Cardiac septum (tissue), 1 donor: ENCODE results near the gene RIC8B. TPM values are rescaled to one million over a fixed set of nuclear protein-coding genes. Genes with fewer than 3 reads are reported as not detected.

Experiments used
- DNase-seq: peaks from one replicate; pipeline ENCODE4 v3.0.0-alpha.2; 2020; ENCODE audit warnings: low spot score
- intact Hi-C: fragments of 100-400 bp; cut with DNase I; formaldehyde crosslinking; loops from one replicate; pipeline ENCODE4 v1.14.0; 2022
- total RNA-seq: library from RNA; stranded (reverse); fragmentation: NEBNext Ultra II Directional; extraction: Animal tissue kit (Norgen Biotek cat#: 25700); gene quantifications from one replicate; pipeline ENCODE4 v1.2.1, GENCODE V29; 2021
- donor health status: DM: no; HTN: no; CAD: no.

RIC8B gene
- total RNA-seq, 1 donor from 2014 or later = 23.5 TPM

GRCh38 chr12:106861984-106862916 is 87.8 kb downstream of the RIC8B start:
- DNase-seq = no peak
- intact Hi-C loops = no loop called here

- intact Hi-C loops = no loop called here
- DNase-seq = no peak
Observed at GRCh38 chr12:106863189-106863588, 88.7 kb downstream of the RIC8B start.

DNA sequence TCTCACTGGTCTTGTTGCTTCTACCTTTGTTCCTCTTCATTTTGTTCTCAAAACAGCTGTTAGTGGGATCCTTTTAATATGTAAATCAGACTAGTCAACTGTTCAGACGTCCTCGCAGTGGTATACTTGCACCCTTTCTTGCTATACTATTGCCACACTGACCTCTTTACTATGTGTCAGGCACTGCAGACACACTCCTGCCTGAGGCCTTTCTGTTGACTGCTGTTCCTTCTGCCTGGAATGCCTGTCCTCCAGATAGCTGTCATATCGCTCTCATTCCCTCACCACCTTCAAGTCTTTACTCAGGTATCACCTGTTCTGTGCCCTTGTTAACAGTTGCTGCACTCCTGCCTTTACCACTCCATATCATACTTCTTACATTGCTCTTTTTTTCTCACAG is 91.2 kb downstream of the RIC8B start:
- intact Hi-C loops = no loop called here
- DNase-seq = no peak

- intact Hi-C loops = no loop called here
- DNase-seq = no peak
Observed at GRCh38 chr12:106866426-106867080, 92.1 kb downstream of the RIC8B start.

DNA sequence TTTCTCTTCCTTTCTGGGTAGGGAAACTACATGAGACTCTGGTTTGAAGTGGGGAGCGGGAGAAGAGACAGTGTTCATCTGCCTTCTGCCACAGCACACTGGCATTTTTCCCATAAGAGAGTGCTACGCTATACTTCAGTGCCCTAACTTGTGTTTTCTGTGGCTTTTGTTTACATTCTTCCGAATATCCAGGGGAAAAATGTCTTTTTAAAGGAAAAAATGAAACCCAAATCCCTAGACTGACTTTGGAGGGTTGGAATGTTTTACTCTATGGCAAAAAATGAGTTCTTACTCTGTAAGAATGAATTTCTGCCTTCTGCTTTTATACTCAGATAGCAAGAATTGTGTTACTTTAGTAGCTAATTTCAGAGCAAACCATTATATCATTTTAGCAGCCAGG is 93.2 kb downstream of the RIC8B start:
- no peak for DNase-seq
- intact Hi-C loops = no loop called here

DNA sequence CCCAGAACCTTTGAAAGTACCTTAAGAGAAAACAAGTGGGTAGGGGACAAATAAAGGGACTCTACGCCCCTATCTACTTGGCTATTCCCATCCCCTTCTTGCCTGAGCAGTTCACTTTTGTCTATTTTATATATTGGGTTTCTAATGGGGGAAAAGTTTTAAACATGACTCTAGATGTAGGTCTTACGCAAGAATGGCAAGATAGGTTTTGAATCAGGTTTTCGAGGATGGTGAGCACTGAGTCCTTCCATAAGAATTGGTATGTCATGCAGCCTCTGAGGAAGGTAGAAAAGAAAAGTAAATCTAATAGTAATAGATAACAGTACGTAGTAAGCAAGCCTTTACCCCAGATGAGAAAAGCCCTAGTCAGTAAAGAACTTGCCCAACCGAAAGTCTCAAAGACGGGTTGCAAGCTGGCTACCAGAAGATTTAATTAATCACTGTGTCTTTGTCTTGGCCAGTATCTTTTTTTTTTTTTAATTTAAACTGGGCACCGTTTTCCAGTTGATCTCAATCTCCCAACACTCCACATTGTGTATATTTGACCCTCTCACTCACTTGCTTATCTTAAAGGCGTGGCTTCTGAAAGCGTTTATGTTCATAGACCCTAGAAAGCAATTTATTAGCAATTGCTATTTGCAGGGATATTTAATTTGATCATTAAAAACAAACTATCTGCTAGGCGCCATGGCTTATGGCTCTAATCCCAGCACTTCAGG is 94.7 kb downstream of the RIC8B start:
- intact Hi-C loops = no loop called here
- DNase-seq = no peak

- intact Hi-C loops = no loop called here
- no peak for DNase-seq
Observed at GRCh38 chr12:106870116-106870515, 95.6 kb downstream of the RIC8B start.

DNA sequence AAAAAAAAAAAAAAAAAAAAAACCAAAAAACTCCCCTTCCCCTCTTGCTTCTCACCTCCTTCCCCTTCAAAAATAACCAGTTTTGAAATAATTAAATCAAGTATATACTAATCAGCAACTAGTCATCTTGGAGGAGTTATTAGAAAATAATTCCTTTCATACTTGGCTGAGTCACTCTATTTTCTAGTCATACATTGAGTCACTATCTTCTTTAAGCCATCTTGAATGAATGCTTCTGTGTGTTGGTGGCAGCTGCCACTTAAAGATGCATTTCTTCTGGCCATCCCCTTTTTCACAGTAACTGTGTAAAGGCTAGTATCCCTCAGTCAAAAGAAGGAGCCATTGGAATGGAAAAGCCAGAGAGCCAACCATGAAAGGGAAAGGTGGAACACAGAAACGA is 97.0 kb downstream of the RIC8B start:
- DNase-seq = no peak
- intact Hi-C loops = no loop called here

DNA sequence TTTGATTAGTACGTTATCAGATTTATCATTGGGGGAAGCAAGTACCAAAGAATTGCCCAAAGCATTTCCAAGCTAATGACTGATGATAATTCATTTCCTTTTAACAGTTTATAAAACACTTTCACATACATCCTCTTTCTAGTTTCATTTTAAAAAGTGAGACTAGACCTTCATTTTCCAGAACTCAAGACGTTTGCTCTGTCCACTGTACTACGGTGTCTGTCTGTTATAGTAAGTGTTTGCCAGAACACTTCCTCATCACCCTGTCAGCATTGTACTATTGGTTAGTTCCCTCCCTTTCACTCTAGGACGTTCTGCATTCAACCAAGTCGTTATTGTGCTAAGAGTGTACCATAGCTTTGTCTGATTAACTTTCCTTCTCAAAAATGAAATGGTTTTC is 99.5 kb downstream of the RIC8B start:
- DNase-seq = no peak
- intact Hi-C loops = no loop called here

DNA sequence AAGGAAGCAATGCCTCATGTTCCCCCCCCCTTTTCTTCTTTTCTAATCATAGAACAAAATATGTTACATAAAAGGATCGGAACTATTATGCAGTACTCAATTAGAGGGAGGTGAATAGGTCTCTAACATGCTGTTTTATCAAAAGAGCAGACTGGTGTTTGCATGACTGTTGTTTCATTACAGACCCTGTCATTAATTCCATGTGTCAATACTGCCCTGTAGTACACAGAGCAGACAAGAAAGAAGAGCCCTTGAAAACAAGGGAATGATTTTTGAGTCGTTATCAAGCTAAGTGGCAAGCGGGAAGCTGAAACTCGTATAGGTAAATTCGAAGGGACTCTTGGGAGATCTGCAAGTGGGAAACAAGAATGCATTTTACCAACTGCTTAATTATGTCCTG is 104.3 kb downstream of the RIC8B start:
- no peak for DNase-seq
- intact Hi-C loops = no loop called here

DNA sequence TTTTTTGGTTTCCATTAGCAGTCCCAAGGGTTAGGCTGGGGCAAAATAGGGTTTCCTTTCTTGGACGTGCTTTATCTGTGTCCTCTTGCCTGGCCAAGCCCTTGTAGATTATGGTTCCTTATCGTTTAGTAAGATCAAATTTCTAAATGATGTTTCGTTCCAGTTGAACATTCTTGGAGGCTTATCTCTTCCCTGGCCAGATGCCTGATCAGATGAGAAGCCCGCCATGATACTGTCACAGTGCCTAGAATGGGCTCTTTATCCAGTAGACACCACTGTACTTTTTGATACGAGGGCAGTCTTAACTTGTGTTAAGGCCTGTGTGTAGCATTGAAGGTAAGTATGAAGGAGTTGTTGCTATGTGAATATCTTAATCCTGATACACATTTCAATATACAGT is 105.1 kb downstream of the RIC8B start:
- no peak for DNase-seq
- intact Hi-C loops = no loop called here

DNA sequence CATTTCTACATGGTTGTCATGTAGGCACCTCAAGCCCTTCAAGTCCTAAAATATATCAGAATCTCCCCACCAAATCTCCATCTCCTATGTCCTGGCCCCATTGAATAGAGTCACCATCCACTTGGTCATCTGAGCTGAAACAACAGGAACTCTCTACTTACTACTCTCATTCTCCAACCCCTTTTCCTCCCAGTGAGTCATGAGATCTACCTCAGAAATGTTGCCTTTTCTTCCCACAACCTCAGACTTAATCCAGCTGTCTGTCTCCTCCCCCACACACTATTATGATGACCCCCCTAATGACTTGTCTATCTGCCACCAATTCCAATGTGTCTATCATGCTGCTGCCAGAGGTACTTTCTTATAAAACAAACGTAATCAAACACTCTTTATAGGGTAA is 108.9 kb downstream of the RIC8B start:
- intact Hi-C loops = no loop called here
- no peak for DNase-seq

DNA sequence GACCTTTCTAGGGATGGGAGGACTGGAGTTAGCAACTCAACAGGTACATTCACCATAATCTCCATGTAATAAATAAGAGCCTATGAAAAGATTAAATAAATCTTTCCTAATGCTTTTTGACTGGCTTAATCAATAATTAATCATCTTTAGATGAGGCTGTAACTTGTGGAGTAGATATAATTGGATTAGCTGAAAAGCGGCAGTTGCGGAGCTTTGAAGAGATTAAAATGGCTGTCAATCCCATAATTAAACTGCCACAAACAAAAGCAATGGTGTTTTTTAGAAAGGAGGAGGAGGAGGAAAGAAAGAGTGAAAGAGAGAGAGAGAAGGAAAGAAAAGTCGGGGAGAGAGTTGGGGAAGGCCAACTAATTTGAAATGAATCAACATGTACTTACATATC is 110.5 kb downstream of the RIC8B start:
- DNase-seq = no peak
- intact Hi-C loops = no loop called here

DNA sequence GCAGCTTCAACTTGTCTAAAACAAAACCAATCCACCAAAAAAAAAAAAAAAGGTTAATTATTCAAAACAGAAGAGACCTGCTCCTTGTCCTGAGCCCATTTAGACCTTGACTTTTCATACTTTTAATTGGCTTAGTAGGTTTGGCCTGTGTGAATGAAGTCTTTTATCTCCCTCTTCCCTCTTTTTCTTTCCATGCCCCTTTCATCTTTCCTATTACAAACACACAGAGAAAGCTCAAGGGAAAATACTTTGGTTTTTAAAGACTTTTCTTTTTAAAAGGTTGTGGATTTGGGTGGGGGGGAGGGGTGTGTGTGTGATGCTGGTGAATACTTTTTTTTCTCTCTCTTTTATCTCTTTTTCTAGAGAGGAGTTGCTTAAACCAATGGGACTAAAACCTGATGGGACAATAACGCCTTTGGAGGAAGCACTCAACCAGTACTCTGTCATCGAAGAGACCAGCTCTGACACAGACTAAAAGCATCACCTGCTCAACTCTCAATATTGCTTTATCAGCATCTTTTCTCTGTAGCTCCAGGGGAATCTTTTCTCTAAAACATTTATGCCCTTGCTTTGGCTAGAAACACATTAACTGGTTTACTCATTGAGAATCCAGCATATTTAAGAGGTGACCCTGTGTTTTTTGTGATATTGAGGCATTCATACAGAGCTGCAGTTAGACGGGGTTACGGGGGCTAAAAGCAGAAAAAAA is 111.2 kb downstream of the RIC8B start:
- DNase-seq = no peak

DNA sequence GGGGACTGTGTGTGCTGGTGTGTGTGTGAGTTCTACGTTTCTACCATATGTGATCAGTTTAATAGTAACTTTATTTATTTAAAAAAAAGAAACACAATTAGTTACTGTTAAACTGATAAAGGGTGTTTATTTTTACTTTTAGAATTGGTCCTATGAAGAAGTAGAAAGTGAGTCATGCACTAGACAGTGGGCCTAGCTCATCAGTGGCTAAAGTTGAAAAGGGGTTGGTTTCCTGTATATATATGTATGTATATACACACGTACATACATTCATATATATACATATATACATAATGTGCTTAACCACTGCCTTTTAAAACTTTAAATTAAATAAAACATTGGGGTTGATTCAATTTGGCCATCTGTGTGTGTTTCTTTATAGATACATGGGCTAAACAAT is 112.5 kb downstream of the RIC8B start:
- intact Hi-C loops = no loop called here
- no peak for DNase-seq

More for the DNA sequence above, 111.2 kb downstream of the RIC8B start:
- intact Hi-C loops = no loop called here

DNA sequence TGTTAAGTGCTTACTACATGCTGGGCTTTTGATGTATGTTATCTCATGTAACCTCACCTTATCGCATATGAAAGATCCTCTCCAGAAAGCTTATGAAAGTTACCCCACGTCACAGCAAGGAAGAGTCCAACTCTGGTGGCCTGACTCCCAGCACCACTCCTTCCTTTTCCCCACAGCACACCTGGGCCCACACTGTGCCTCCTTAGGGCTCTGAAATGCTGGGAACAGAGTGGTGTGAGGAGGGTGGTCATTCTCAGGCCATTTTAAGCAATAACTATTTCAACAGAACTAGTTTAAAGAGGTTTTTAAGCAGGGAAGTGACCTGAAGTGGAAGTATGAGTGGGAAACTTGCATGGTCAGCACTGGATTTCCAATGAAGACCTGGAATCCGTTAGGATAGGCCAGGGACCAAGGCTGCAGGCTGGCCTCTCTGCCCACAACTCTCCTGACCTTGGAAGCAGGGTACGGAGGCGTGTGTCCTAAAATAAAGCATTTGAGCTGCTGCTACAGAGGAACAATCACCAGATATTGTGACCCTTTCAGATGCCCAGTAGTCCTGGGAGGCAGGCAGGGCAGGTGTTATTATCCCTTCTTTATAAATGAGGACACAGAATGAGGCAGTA is 114.0 kb downstream of the RIC8B start:
- intact Hi-C loops = no loop called here
- no peak for DNase-seq

GRCh38 chr12:106889326-106889725 is 114.8 kb downstream of the RIC8B start:
- DNase-seq = no peak
- intact Hi-C loops = no loop called here

- DNase-seq = no peak
- intact Hi-C loops = no loop called here
Observed at GRCh38 chr12:106889950-106890626, 115.6 kb downstream of the RIC8B start.

GRCh38 chr12:106892075-106892474 is 117.6 kb downstream of the RIC8B start:
- no peak for DNase-seq

More at GRCh38 chr12:106892075-106892474, 117.6 kb downstream of the RIC8B start:
- intact Hi-C loops = no loop called here
